Femur (tissue), 1 donor: ENCODE results near the gene MMP24.
"Not testable (repeated sequence)": the region's sequence is repeated elsewhere in the genome, so short reads cannot be mapped to it uniquely, and the experiment has no call there.

Experiments used
- DNase-seq: peaks from one replicate; pipeline ENCODE4 v3.0.0-alpha.2; 2017

MMP24 gene

GRCh38 chr20:35226126-35226883, at the start of gene MMP24:
MMP24 (plus strand) TSS chr20:35226690; CDS start chr20:35226739, 49 bp downstream.
- no peak for DNase-seq

GRCh38 chr20:35179292-35180212, 46.9 kb upstream of the MMP24 start:
- DNase-seq, result no peak

- DNase-seq, result no peak
Observed at GRCh38 chr20:35180266-35180665, 46.2 kb upstream of the MMP24 start.

GRCh38 chr20:35181731-35182130, 44.8 kb upstream of the MMP24 start:
- DNase-seq, result no peak

- not testable (repeated sequence) for DNase-seq
Observed at GRCh38 chr20:35186691-35187289, 39.7 kb upstream of the MMP24 start.

- DNase-seq, result no peak
Observed at GRCh38 chr20:35187584-35188190, 38.8 kb upstream of the MMP24 start.

- not testable (repeated sequence) for DNase-seq
Observed at GRCh38 chr20:35189223-35189622, 37.3 kb upstream of the MMP24 start.

DNA sequence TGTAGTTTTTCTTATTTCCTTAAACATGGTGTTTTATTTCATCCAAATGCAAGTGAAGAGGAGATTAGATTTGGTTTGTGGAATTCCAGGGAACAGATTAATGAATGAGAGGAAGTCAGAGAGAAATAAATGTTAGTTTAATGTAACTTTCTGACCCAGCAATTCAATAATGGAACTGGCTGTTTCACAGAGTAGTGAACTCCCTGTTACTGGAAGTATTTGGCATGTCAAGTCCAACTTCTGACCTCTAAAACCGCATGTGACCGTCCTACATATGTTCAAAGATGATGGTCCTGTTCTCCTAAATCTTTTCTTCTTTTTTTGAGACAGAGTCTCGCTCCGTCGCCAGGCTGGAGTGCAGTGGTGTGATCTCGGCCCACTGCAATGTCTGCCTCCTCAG, 35.9 kb upstream of the MMP24 start:
- DNase-seq, result no peak

DNA sequence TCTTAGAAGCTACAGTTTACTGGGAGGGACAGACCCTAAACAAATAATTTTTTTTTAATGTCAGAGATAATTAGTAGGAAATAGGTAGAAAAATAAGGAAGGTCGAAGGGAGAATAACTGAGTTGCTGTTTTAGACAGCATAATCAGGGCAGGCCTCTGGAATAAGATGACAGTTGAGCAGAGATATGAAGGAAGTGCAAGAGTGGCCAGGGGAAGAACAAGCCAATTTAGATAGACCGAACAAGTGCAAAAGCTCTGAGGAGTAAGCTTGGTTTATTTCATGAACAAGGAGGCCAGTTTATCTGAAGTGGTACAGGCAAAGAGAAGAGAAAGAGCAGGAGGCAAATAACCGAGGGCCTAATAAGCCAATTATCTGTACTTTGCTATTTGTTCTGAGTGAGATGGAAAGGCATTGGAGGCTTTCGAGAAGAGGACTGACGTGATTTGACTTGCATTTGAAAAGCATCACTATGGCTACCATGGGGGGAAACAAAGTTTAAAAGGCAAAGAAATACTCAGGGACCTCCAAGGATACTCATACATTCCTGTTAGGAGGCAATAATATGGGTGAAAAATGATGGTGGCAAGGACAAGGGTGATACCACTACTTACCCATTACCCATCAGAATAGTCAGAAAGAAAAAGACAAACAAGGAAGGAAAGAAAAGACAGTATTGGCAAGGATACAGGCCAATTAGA, 34.9 kb upstream of the MMP24 start:
- DNase-seq, result no peak

GRCh38 chr20:35192118-35192872, 34.2 kb upstream of the MMP24 start:
- DNase-seq, result no peak

- not testable (repeated sequence) for DNase-seq
Observed at GRCh38 chr20:35193031-35193791, 33.3 kb upstream of the MMP24 start.

- no peak for DNase-seq
Observed at GRCh38 chr20:35196313-35196712, 30.2 kb upstream of the MMP24 start.

GRCh38 chr20:35199740-35200139, 26.8 kb upstream of the MMP24 start:
- DNase-seq, result no peak

- no peak for DNase-seq
Observed at GRCh38 chr20:35200267-35200666, 26.2 kb upstream of the MMP24 start.

- not testable (repeated sequence) for DNase-seq
Observed at GRCh38 chr20:35201467-35201866, 25.0 kb upstream of the MMP24 start.

GRCh38 chr20:35206802-35207201, 19.7 kb upstream of the MMP24 start:
- DNase-seq, result no peak

DNA sequence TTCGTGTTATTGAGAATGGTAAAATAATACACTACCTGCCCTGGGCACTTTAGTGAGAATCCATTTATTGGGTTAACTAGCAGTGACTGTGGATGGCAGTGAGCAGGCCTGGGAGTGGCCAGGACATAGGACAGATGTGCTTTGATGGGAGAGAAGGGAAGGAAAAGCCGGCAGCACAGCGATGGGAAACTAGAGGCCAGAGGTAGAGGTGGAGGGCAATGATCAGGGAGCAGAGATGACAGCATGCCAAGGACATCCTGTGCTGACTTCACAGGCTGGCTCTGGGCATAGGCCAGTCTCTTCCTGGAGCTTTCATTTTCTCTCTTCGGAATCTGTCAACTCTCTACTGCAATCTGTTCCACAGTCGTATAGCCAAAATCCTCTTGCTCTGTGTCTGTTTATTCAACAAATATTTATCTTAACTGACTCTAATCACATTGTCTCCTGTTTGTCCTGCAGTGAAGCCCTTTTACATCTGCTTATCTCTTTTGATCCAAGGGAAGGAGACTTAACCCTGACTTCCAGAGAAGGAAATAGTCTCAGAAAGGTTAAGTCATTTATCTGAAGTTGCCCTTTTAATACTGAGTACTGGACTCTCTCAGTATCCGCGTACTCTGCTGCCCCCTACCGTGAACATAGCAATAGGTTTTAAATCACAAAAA, 18.4 kb upstream of the MMP24 start:
- DNase-seq, result peak; percentile 85

GRCh38 chr20:35215066-35215956, 11.2 kb upstream of the MMP24 start:
- no peak for DNase-seq

GRCh38 chr20:35216541-35216940, 9.9 kb upstream of the MMP24 start:
- no peak for DNase-seq
